GM19395 (cell line): ENCODE data around the gene ANXA2.
"Not testable (repeated sequence)": the region's sequence is repeated elsewhere in the genome, so short reads cannot be mapped to it uniquely, and the experiment has no call there.

Experiments used
- ATAC-seq: cut with Tn5 transposase; IDR thresholded peaks from one replicate; pipeline ENCODE4 v1.9.1; 2021; ENCODE audit warnings: mild to moderate bottlenecking, moderate library complexity; ENCODE audit not compliant: unreplicated experiment

ANXA2 gene

GRCh38 chr15:60397772-60398445, at the start of gene ANXA2:
Gene ANXA2, minus strand, starts transcription at chr15:60397986. Its CDS starts 11,911 bp downstream, at chr15:60386075.
- peak; percentile 66 for ATAC-seq

- ATAC-seq: no peak
Observed at GRCh38 chr15:60444289-60444912, 46.6 kb upstream of the ANXA2 start.

- no peak for ATAC-seq
Observed at GRCh38 chr15:60442763-60443162, 45.0 kb upstream of the ANXA2 start.

- ATAC-seq: no peak
Observed at GRCh38 chr15:60442031-60442650, 44.4 kb upstream of the ANXA2 start.

- ATAC-seq: no peak
Observed at GRCh38 chr15:60441331-60441730, 43.5 kb upstream of the ANXA2 start.

- ATAC-seq: no peak
Observed at GRCh38 chr15:60438646-60439045, 40.9 kb upstream of the ANXA2 start.

- ATAC-seq: no peak
Observed at GRCh38 chr15:60428935-60429334, 31.1 kb upstream of the ANXA2 start.

- ATAC-seq: no peak
Observed at GRCh38 chr15:60426870-60427508, 29.2 kb upstream of the ANXA2 start.

GRCh38 chr15:60425461-60425860, 27.7 kb upstream of the ANXA2 start:
- ATAC-seq: no peak

GRCh38 chr15:60424006-60424405, 26.2 kb upstream of the ANXA2 start:
- ATAC-seq: no peak

- ATAC-seq: no peak
Observed at GRCh38 chr15:60423537-60423936, 25.8 kb upstream of the ANXA2 start.

- ATAC-seq: no peak
Observed at GRCh38 chr15:60421544-60421943, 23.8 kb upstream of the ANXA2 start.

GRCh38 chr15:60420203-60420716, 22.5 kb upstream of the ANXA2 start:
- no peak for ATAC-seq

- ATAC-seq: no peak
Observed at GRCh38 chr15:60419753-60420152, 22.0 kb upstream of the ANXA2 start.

- no peak for ATAC-seq
Observed at GRCh38 chr15:60418096-60418495, 20.3 kb upstream of the ANXA2 start.

GRCh38 chr15:60417112-60417511, 19.3 kb upstream of the ANXA2 start:
- ATAC-seq: no peak

GRCh38 chr15:60416484-60416883, 18.7 kb upstream of the ANXA2 start:
- ATAC-seq: no peak

- no peak for ATAC-seq
Observed at GRCh38 chr15:60414016-60414682, 16.4 kb upstream of the ANXA2 start.

- no peak for ATAC-seq
Observed at GRCh38 chr15:60413231-60413824, 15.5 kb upstream of the ANXA2 start.

- ATAC-seq: not testable (repeated sequence)
Observed at GRCh38 chr15:60412807-60413206, 15.0 kb upstream of the ANXA2 start.
